ENCODE results near the gene PARP14. TPM values are rescaled to one million over a fixed set of nuclear protein-coding genes. Genes with fewer than 3 reads are reported as not detected.
"Not testable (repeated sequence)": the region's sequence is repeated elsewhere in the genome, so short reads cannot be mapped to it uniquely, and the experiment has no call there.

PARP14 gene
- total and polyA plus RNA-seq, 10 of the 15 experiments (the other 5 are each of a cell fraction or from before 2014, with no cell fraction given): 21.6 to 189 (median 92.7) TPM

- BruUV-seq (replicated peaks): not testable (repeated sequence)
Measured at GRCh38 chr3:122651962-122652361, 28.7 kb upstream of the PARP14 start.

GRCh38 chr3:122658336-122658735 is 22.3 kb upstream of the PARP14 start:
- FAIRE-seq; H3K4me1 ChIP-seq (ENCODE audit: control insufficient read depth, insufficient read depth, low read length); H3K4me2 ChIP-seq (ENCODE audit: control insufficient read depth, insufficient read depth); BruUV-seq (replicated peaks); H3K9ac ChIP-seq (ENCODE audit: control insufficient read depth, insufficient read depth, low read length); POLR2A ChIA-PET; intact Hi-C loops (cut with micrococcal nuclease; ENCODE audit: unreplicated experiment); in situ Hi-C loops (cut with MboI); CTCF ChIA-PET; H3K36me3 ChIP-seq (ENCODE audit: control insufficient read depth in 2 of 2, insufficient read depth in 2 of 2, low read length in 1 of 2); H3K27me3 ChIP-seq (replicated peaks in 1 of 2; ENCODE audit: control insufficient read depth in 2 of 2, insufficient read depth in 2 of 2, low read length in 1 of 2); H3K79me2 ChIP-seq (ENCODE audit: control insufficient read depth, insufficient read depth, low read length); H3K4me3 ChIP-seq; DNase-seq (ENCODE audit: low read depth, low spot score); ATAC-seq; H2AFZ ChIP-seq (ENCODE audit: control insufficient read depth, low read depth, low read length); H3K27ac ChIP-seq (ENCODE audit: control insufficient read depth, insufficient read depth); H4K20me1 ChIP-seq (ENCODE audit: control insufficient read depth, insufficient read depth); H3K9me3 ChIP-seq (replicated peaks; ENCODE audit: control insufficient read depth, insufficient read depth, low read length); RAD21 ChIA-PET (ENCODE audit: unreplicated experiment): not testable (repeated sequence)
- SMC1A ChIA-PET (ENCODE audit: uncharacterized antibody, unreplicated experiment): interaction anchor here (1.0 kb wide), 1 partner anchor 24 kb away, joined by 4 read pairs; no protein-coding TSS in a partner anchor
- 96% methylated on average over 4 of the region's 4 CpGs for whole genome bisulfite sequencing (ENCODE audit: insufficient coverage, insufficient replicate concordance, low lambda C conversion rate, missing lambda C conversion rate)

More at GRCh38 chr3:122651962-122652361, 28.7 kb upstream of the PARP14 start:
- ChIA-PET CTCF (interaction anchor here (0.6 to 1.5 kb wide), 3 partner anchors 10 to 21 kb away, joined by 3 read pairs; no protein-coding TSS in a partner anchor), SMC1A (ENCODE audit: uncharacterized antibody, unreplicated experiment) (interaction anchor here (0.9 to 1.8 kb wide), 5 partner anchors 11 to 31 kb away, joined by 3 to 4 read pairs (median 3); no protein-coding TSS in a partner anchor), RAD21 (ENCODE audit: unreplicated experiment) (interaction anchor here (1.1 kb wide), 1 partner anchor 259 kb away, joined by 3 read pairs; no protein-coding TSS in a partner anchor)
- H3K4me2 ChIP-seq (ENCODE audit: control insufficient read depth, insufficient read depth); H3K36me3 ChIP-seq (ENCODE audit: control insufficient read depth in 2 of 2, insufficient read depth in 2 of 2, low read length in 1 of 2); H4K20me1 ChIP-seq (ENCODE audit: control insufficient read depth, insufficient read depth); H2AFZ ChIP-seq (ENCODE audit: control insufficient read depth, low read depth, low read length); POLR2A ChIA-PET; H3K27me3 ChIP-seq (replicated peaks in 1 of 2; ENCODE audit: control insufficient read depth in 2 of 2, insufficient read depth in 2 of 2, low read length in 1 of 2); FAIRE-seq; H3K27ac ChIP-seq (ENCODE audit: control insufficient read depth, insufficient read depth); in situ Hi-C loops (cut with MboI); H3K79me2 ChIP-seq (ENCODE audit: control insufficient read depth, insufficient read depth, low read length); H3K9ac ChIP-seq (ENCODE audit: control insufficient read depth, insufficient read depth, low read length); H3K4me3 ChIP-seq; ATAC-seq; H3K9me3 ChIP-seq (replicated peaks; ENCODE audit: control insufficient read depth, insufficient read depth, low read length); H3K4me1 ChIP-seq (ENCODE audit: control insufficient read depth, insufficient read depth, low read length); intact Hi-C loops (cut with micrococcal nuclease; ENCODE audit: unreplicated experiment); DNase-seq (ENCODE audit: low read depth, low spot score): not testable (repeated sequence)
- 98% methylated on average over 6 of the region's 6 CpGs for WGBS (ENCODE audit: insufficient coverage, insufficient replicate concordance, low lambda C conversion rate, missing lambda C conversion rate)

Data from GM12878 (cell line).